ENCODE measurements around the gene CEP70. TPM values are rescaled to one million over a fixed set of nuclear protein-coding genes. Genes with fewer than 3 reads are reported as not detected.

The CEP70 gene
- total RNA-seq, 4 donors from 2014 or later: 11.2 to 57.8 (median 23.0) TPM

- Histone ChIP-seq H3K4me3 (no peak overlapping the region), H3K9me3 (no peaks in the 10 kb centered on the region), H3K27me3 (no peaks in the 10 kb centered on the region), H3K27ac (no peak overlapping the region), H3K4me1 (no peaks in the 10 kb centered on the region), H3K36me3 (no peaks in the 10 kb centered on the region)
- DNase-seq: no peak
- no peak for TF ChIP-seq POLR2A (IDR thresholded peaks at IDR 0.05)
- TF ChIP-seq, protein P1, sequence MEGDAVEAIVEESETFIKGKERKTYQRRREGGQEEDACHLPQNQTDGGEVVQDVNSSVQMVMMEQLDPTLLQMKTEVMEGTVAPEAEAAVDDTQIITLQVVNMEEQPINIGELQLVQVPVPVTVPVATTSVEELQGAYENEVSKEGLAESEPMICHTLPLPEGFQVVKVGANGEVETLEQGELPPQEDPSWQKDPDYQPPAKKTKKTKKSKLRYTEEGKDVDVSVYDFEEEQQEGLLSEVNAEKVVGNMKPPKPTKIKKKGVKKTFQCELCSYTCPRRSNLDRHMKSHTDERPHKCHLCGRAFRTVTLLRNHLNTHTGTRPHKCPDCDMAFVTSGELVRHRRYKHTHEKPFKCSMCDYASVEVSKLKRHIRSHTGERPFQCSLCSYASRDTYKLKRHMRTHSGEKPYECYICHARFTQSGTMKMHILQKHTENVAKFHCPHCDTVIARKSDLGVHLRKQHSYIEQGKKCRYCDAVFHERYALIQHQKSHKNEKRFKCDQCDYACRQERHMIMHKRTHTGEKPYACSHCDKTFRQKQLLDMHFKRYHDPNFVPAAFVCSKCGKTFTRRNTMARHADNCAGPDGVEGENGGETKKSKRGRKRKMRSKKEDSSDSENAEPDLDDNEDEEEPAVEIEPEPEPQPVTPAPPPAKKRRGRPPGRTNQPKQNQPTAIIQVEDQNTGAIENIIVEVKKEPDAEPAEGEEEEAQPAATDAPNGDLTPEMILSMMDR (IDR thresholded peaks at IDR 0.05): peak in 5 of 6 experiments; percentile 17 to 59 (median 46)
These were observed 114.6 kb downstream of the CEP70 start for GRCh38 chr3:138479438-138479863.

- Histone ChIP-seq H3K9me3 (no peaks in the 10 kb centered on the region), H3K27me3 (no peaks in the 10 kb centered on the region), H3K4me3 (no peak overlapping the region), H3K36me3 (no peaks in the 10 kb centered on the region), H3K4me1 (no peaks in the 10 kb centered on the region), H3K27ac (no peak overlapping the region)
- no peak for TF ChIP-seq POLR2A (IDR thresholded peaks at IDR 0.05)
- TF ChIP-seq, protein P1 (IDR thresholded peaks at IDR 0.05): no peak
- DNase-seq: no peak
These were observed 116.3 kb downstream of the CEP70 start for GRCh38 chr3:138477801-138478200.

- no peaks in the 10 kb centered on the region for H3K4me1 ChIP-seq
- TF ChIP-seq POLR2A (IDR thresholded peaks at IDR 0.05): no peak
- TF ChIP-seq, protein P1 (IDR thresholded peaks at IDR 0.05): no peak
- DNase-seq: no peak
- no peak overlapping the region for H3K27ac ChIP-seq
- H3K27me3 ChIP-seq: no peaks in the 10 kb centered on the region
- H3K9me3 ChIP-seq: no peaks in the 10 kb centered on the region
- no peaks in the 10 kb centered on the region for H3K36me3 ChIP-seq
- no peak overlapping the region for H3K4me3 ChIP-seq
These were observed 116.9 kb downstream of the CEP70 start for GRCh38 chr3:138477120-138477519.

DNA sequence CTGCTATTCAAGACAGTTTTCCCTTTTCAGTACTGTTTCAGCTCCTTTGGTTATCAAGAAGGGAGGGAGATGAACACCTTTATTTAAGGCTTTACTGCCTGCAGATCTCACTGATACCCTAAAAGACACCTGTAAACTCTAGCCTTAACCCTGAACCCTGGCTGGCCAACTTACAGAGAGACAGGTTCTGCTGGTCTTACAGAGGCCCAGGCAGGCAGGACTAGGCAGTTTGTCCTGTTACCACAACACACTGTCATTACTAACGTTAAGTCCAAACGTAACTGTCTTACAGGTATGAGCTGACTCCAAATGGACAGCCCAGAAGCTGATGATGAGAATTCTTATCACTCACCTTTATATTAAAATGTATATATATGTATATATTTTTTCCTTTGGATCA lies 117.5 kb downstream of the CEP70 start:
- TF ChIP-seq POLR2A (IDR thresholded peaks at IDR 0.05): no peak
- no peaks in the 10 kb centered on the region for H3K9me3 ChIP-seq

GRCh38 chr3:138474163-138474562 lies 119.9 kb downstream of the CEP70 start:
- DNase-seq: no peak
- no peak for TF ChIP-seq POLR2A (IDR thresholded peaks at IDR 0.05)
- TF ChIP-seq, protein P1 (IDR thresholded peaks at IDR 0.05): no peak
- H3K4me1 ChIP-seq: no peaks in the 10 kb centered on the region
- no peak overlapping the region for H3K4me3 ChIP-seq
- H3K27me3 ChIP-seq: no peaks in the 10 kb centered on the region
- no peaks in the 10 kb centered on the region for H3K9me3 ChIP-seq
- no peak overlapping the region for H3K27ac ChIP-seq
- no peaks in the 10 kb centered on the region for H3K36me3 ChIP-seq

More for the DNA sequence above, 117.5 kb downstream of the CEP70 start:
- no peak for DNase-seq
- Histone ChIP-seq H3K27ac (no peak overlapping the region), H3K27me3 (no peaks in the 10 kb centered on the region), H3K4me1 (no peaks in the 10 kb centered on the region), H3K4me3 (no peak overlapping the region), H3K36me3 (no peaks in the 10 kb centered on the region)

- H3K4me3 ChIP-seq: no peak overlapping the region
- no peaks in the 10 kb centered on the region for H3K27me3 ChIP-seq
- no peak overlapping the region for H3K27ac ChIP-seq
- H3K9me3 ChIP-seq: no peaks in the 10 kb centered on the region
- H3K4me1 ChIP-seq: no peaks in the 10 kb centered on the region
- no peak for TF ChIP-seq POLR2A (IDR thresholded peaks at IDR 0.05)
- DNase-seq: no peak
- H3K36me3 ChIP-seq: no peaks in the 10 kb centered on the region
These were observed 120.7 kb downstream of the CEP70 start for GRCh38 chr3:138473391-138473790.
